ENCODE measurements around the gene CNOT2. TPM values are rescaled to one million over a fixed set of nuclear protein-coding genes. Genes with fewer than 3 reads are reported as not detected.

Gene CNOT2
- total and polyA plus RNA-seq, 4 donors = 17.5 to 93.4 (median 49.0) TPM

GRCh38 chr12:70290116-70290515 lies 46.9 kb downstream of the CNOT2 start:
- H3K9ac ChIP-seq (ENCODE audit: low read depth in 1 of 2, low read length in 2 of 2) = no peak overlapping the region
- TF ChIP-seq GABPA (IDR thresholded peaks at IDR 0.05 in 1 of 2, conservative IDR thresholded peaks at IDR 0.05 in 1 of 2) (no peak), JUND (IDR thresholded peaks at IDR 0.05) (no peak), ZBTB33 (IDR thresholded peaks at IDR 0.05) (no peak), HNF4G (IDR thresholded peaks at IDR 0.05) (no peak), MAX (IDR thresholded peaks at IDR 0.05) (no peak), HNF4A (conservative IDR thresholded peaks at IDR 0.05) (no peak), RAD21 (IDR thresholded peaks at IDR 0.05) (no peak), NR2F2 (IDR thresholded peaks at IDR 0.05) (no peak), YY1 (IDR thresholded peaks at IDR 0.05) (no peak), EGR1 (IDR thresholded peaks at IDR 0.05; ENCODE audit: low read depth in 2 of 2) (no peak), ATF3 (IDR thresholded peaks at IDR 0.05) (no peak), REST (IDR thresholded peaks at IDR 0.05) (no peak), FOXA2 (IDR thresholded peaks at IDR 0.05) (no peak), RXRA (IDR thresholded peaks at IDR 0.05) (no peak), TAF1 (conservative IDR thresholded peaks at IDR 0.05) (no peak), CTCF (IDR thresholded peaks at IDR 0.05; ENCODE audit: low read depth, low read length, missing input control) (no peak), FOXA1 (IDR thresholded peaks at IDR 0.05) (no peak)
- no peak for DNase-seq (ENCODE audit: low spot score)
- peaks cover 0 to 7% (median 6%) of the 10 kb centered on the region in 4 donors for H3K36me3 ChIP-seq (ENCODE audit: control insufficient read depth in 4 of 4, insufficient read depth in 3 of 4, low read depth in 1 of 4, low read length in 3 of 4)
- H3K27me3 ChIP-seq (ENCODE audit: control insufficient read depth in 4 of 4, insufficient read depth in 4 of 4, low read length in 3 of 4) = no peaks in the 10 kb centered on the region
- no peak overlapping the region for H3K4me3 ChIP-seq (ENCODE audit: low read depth in 1 of 3, low read length in 3 of 3)
- H3K9me3 ChIP-seq (ENCODE audit: control insufficient read depth in 4 of 4, low read length in 3 of 4) = no peaks in the 10 kb centered on the region
- peaks cover 0 to 2% (median 0%) of the 10 kb centered on the region in 4 donors for H3K4me1 ChIP-seq (ENCODE audit: control insufficient read depth in 4 of 4, insufficient read depth in 4 of 4, low read length in 3 of 4)
- H3K27ac ChIP-seq (ENCODE audit: low read depth in 1 of 2, low read length in 2 of 2) = no peak overlapping the region

All from liver (tissue), 9 donors.